CD14-positive monocyte (primary cell): ENCODE results near the gene SNX18. TPM values are rescaled to one million over a fixed set of nuclear protein-coding genes. Genes with fewer than 3 reads are reported as not detected.
A peak's percentile ranks its signal among the peaks of the same experiment; 100 is the strongest.

ENCODE experiments used
- DNase-seq, 3 donors: peaks; one replicate each; pipeline ENCODE4 v3.0.0-alpha.2; 2011 to 2022
- H2AFZ ChIP-seq: 2 replicates; pipeline ENCODE4 v1.6.0; 2012; ENCODE audit warnings: mild to moderate bottlenecking, low read depth, low read length, inconsistent platforms; ENCODE audit not compliant: insufficient read depth, poor library complexity, severe bottlenecking
- H3K27ac ChIP-seq, 2 donors: 1 replicate in 1 of 2; 2 replicates in 1 of 2; pipeline ENCODE4 v1.5.1; 2012 to 2013; ENCODE audit warnings: low read length in 2 of 2, control low read depth in 1 of 2, inconsistent platforms in 1 of 2, low read depth in 1 of 2, mild to moderate bottlenecking in 1 of 2
- H3K27me3 ChIP-seq, 2 donors: one replicate each; pipeline versions ENCODE4 v1.6.0 to v1.6.1; 2011 to 2013; ENCODE audit warnings: low read length in 2 of 2; ENCODE audit not compliant: control insufficient read depth in 2 of 2, insufficient read depth in 2 of 2
- H3K36me3 ChIP-seq, 2 donors: replicated peaks in 1 of 2; 1 replicate in 1 of 2; 2 replicates in 1 of 2; pipeline versions ENCODE4 v1.5.1 to v1.6.1; 2012 to 2013; ENCODE audit warnings: low read length in 2 of 2, control low read depth in 1 of 2, inconsistent platforms in 1 of 2, mild to moderate bottlenecking in 1 of 2; ENCODE audit not compliant: insufficient read depth in 2 of 2, control insufficient read depth in 1 of 2
- H3K4me1 ChIP-seq, 2 donors: 1 replicate in 1 of 2; 2 replicates in 1 of 2; pipeline versions ENCODE4 v1.5.1 to v1.6.1; 2012 to 2013; ENCODE audit warnings: low read length in 2 of 2, control low read depth in 1 of 2, inconsistent platforms in 1 of 2, mild to moderate bottlenecking in 1 of 2, moderate library complexity in 1 of 2; ENCODE audit not compliant: insufficient read depth in 2 of 2, control insufficient read depth in 1 of 2
- H3K4me2 ChIP-seq: replicated peaks from 2 replicates; pipeline ENCODE3; 2012; ENCODE audit warnings: low read length, moderate library complexity, mild to moderate bottlenecking; ENCODE audit not compliant: poor library complexity, severe bottlenecking; ENCODE audit errors: extremely low read depth
- H3K4me3 ChIP-seq, 3 experiments: fragments of 200-600 bp in 1 of 3; sonication (generic) in 1 of 3; replicated peaks in 1 of 3; 1 replicate in 2 of 3; 2 replicates in 1 of 3; pipeline ENCODE4 v1.5.1; 2011 to 2013; ENCODE audit warnings: low read length in 3 of 3, mild to moderate bottlenecking in 3 of 3, control low read depth in 2 of 3, low read depth in 2 of 3, inconsistent platforms in 1 of 3, moderate library complexity in 1 of 3
- H3K79me2 ChIP-seq: 2 replicates; pipeline ENCODE4 v1.6.0; 2012; ENCODE audit warnings: mild to moderate bottlenecking, control low read depth, inconsistent platforms, low read length, moderate library complexity; ENCODE audit not compliant: insufficient read depth
- H3K9ac ChIP-seq: 2 replicates; pipeline ENCODE4 v1.6.0; 2017; ENCODE audit warnings: low read length, mild to moderate bottlenecking; ENCODE audit not compliant: insufficient read depth, poor library complexity, severe bottlenecking
- H3K9me3 ChIP-seq, 2 donors: replicated peaks in 1 of 2; 1 replicate in 1 of 2; 2 replicates in 1 of 2; pipeline versions ENCODE4 v1.5.1 to v1.6.1; 2012 to 2013; ENCODE audit warnings: low read length in 2 of 2, control low read depth in 1 of 2; ENCODE audit not compliant: control insufficient read depth in 1 of 2, insufficient read depth in 1 of 2
- H4K20me1 ChIP-seq: 2 replicates; pipeline ENCODE4 v1.6.0; 2012; ENCODE audit warnings: mild to moderate bottlenecking, low read length, control low read depth, moderate library complexity; ENCODE audit not compliant: insufficient read depth
- H3K27ac Mint-ChIP-seq, 7 donors: one replicate each; pipeline ENCODE4 v1.8.0; 2020; ENCODE audit warnings: mild to moderate bottlenecking in 7 of 7, mixed read lengths in 7 of 7, moderate library complexity in 6 of 7, inconsistent platforms in 2 of 7
- H3K27me3 Mint-ChIP-seq, 3 donors: one replicate each; pipeline ENCODE4 v1.8.0; 2021 to 2022; ENCODE audit warnings: low read depth in 3 of 3, mild to moderate bottlenecking in 3 of 3, mixed read lengths in 3 of 3, moderate library complexity in 3 of 3, inconsistent platforms in 1 of 3
- H3K36me3 Mint-ChIP-seq, 2 donors: one replicate each; pipeline ENCODE4 v1.8.0; 2020; ENCODE audit warnings: mixed read lengths in 2 of 2, inconsistent platforms in 1 of 2, mild to moderate bottlenecking in 1 of 2
- H3K4me1 Mint-ChIP-seq: one replicate; pipeline ENCODE4 v1.8.0; 2020; ENCODE audit warnings: mild to moderate bottlenecking, mixed read lengths
- H3K4me3 Mint-ChIP-seq, 2 donors: one replicate each; pipeline ENCODE4 v1.8.0; 2020; ENCODE audit warnings: mild to moderate bottlenecking in 2 of 2, mixed read lengths in 2 of 2, moderate library complexity in 1 of 2
- H3K9me3 Mint-ChIP-seq, 7 donors: one replicate each; pipeline ENCODE4 v1.8.0; 2020 to 2022; ENCODE audit warnings: mixed read lengths in 7 of 7, mild to moderate bottlenecking in 6 of 7, moderate library complexity in 6 of 7, inconsistent platforms in 2 of 7
- CTCF ChIP-seq: fragments of 200-600 bp; IDR thresholded peaks from one replicate; pipeline ENCODE4 v1.8.0; 2022; ENCODE audit warnings: antibody characterized with exemption, mild to moderate bottlenecking
- WGBS: methylation state at CpG from one replicate; pipeline ENCODE4 v1.1.5; 2013; ENCODE audit warnings: missing lambda C conversion rate; ENCODE audit not compliant: insufficient coverage; 5-methylcytosine and 5-hydroxymethylcytosine counted together
- intact Hi-C, 2 donors: fragments of 100-400 bp; cut with micrococcal nuclease; formaldehyde crosslinking; loops; one replicate each; pipeline versions ENCODE4 v1.15.0 to v1.15.1; 2023
- polyA plus RNA-seq, 3 donors: library from polyadenylated mRNA; depleted of rRNA in 1 of 3; unstranded in 2 of 3; stranded (reverse) in 1 of 3; fragments of 300-500 nt in 2 of 3; fragments of >200 nt in 1 of 3; fragmentation: Illumina TruSeq in 2 of 3; gene quantifications; 1 replicate in 2 of 3; 2 replicates in 1 of 3; pipeline ENCODE4 v1.2.3, GENCODE V29; 2012 to 2021

Gene SNX18
- polyA plus RNA-seq, 3 donors, result 6.8 to 33.3 (median 12.4) TPM

GRCh38 chr5:54551926-54552325 is 34.4 kb downstream of the SNX18 start:
- no peaks in the 10 kb centered on the region for H3K9me3 ChIP-seq
- peaks cover 0 to 1% (median 0%) of the 10 kb centered on the region in 7 donors for H3K9me3 Mint-ChIP-seq
- peaks cover 50% of the 10 kb centered on the region for H4K20me1 ChIP-seq
- H3K4me1 ChIP-seq, result peaks cover 16 to 31% of the 10 kb centered on the region in 2 donors
- no peak overlapping the region for H3K9ac ChIP-seq
- DNase-seq, result no peak
- no peaks in the 10 kb centered on the region for H3K27me3 ChIP-seq
- no peak overlapping the region for H2AFZ ChIP-seq
- peaks cover 44% of the 10 kb centered on the region for H3K4me1 Mint-ChIP-seq
- no peak overlapping the region for H3K4me3 Mint-ChIP-seq
- no peak overlapping the region for H3K4me3 ChIP-seq
- H3K36me3 Mint-ChIP-seq, result peaks cover 47 to 55% of the 10 kb centered on the region in 2 donors
- intact Hi-C loops, result no loop called here
- peaks cover 41% of the 10 kb centered on the region for H3K79me2 ChIP-seq
- H3K27ac Mint-ChIP-seq, result peak overlapping the region in 1 of 7 donors; percentile 15
- H3K36me3 ChIP-seq, result peaks cover 14 to 36% of the 10 kb centered on the region in 2 donors
- no peak for TF ChIP-seq CTCF
- H3K27me3 Mint-ChIP-seq, result no peaks in the 10 kb centered on the region
- WGBS, result 97% methylated on average over 10 of the region's 11 CpGs
- H3K4me2 ChIP-seq, result no peak overlapping the region
- H3K27ac ChIP-seq, result peak overlapping the region in 1 of 2 donors; percentile 57

- Histone ChIP-seq H2AFZ (no peak overlapping the region), H3K27ac (no peak overlapping the region), H3K9ac (no peak overlapping the region), H3K27me3 (no peaks in the 10 kb centered on the region), H3K4me1 (peaks cover 16 to 31% of the 10 kb centered on the region in 2 donors), H3K4me3 (no peak overlapping the region), H3K4me2 (no peak overlapping the region), H3K9me3 (no peaks in the 10 kb centered on the region), H3K79me2 (peaks cover 36% of the 10 kb centered on the region), H4K20me1 (peaks cover 45% of the 10 kb centered on the region), H3K36me3 (peaks cover 11 to 31% of the 10 kb centered on the region in 2 donors)
- Mint-ChIP-seq H3K27ac (no peak overlapping the region), H3K36me3 (peaks cover 42 to 50% of the 10 kb centered on the region in 2 donors), H3K9me3 (peaks cover 0 to 1% (median 0%) of the 10 kb centered on the region in 7 donors), H3K4me1 (peaks cover 44% of the 10 kb centered on the region), H3K27me3 (no peaks in the 10 kb centered on the region), H3K4me3 (no peak overlapping the region)
- WGBS, result 94% methylated on average over 3 of the region's 7 CpGs
- intact Hi-C loops, result no loop called here
- no peak for TF ChIP-seq CTCF
- DNase-seq, result no peak
Measured at GRCh38 chr5:54552446-54552845, 34.9 kb downstream of the SNX18 start.
